Astrocyte (in vitro differentiated cells and primary cell): ENCODE data around the gene DAB2. TPM values are rescaled to one million over a fixed set of nuclear protein-coding genes. Genes with fewer than 3 reads are reported as not detected.

ENCODE experiments used
- DNase-seq: peaks from one replicate; pipeline ENCODE4 v3.0.0-alpha.2; 2010; ENCODE audit warnings: low read depth
- FAIRE-seq: peaks from 2 replicates; lab custom pipeline; 2011; peaks lifted over from hg19 to GRCh38; lab: Jason Lieb, UNC
- H2AFZ ChIP-seq: 2 replicates; pipeline ENCODE4 v1.6.0; 2012; ENCODE audit warnings: low read depth, low read length, inconsistent platforms
- H3K27ac ChIP-seq: 2 replicates; pipeline ENCODE4 v1.5.1; 2011; ENCODE audit warnings: low read depth, low read length, inconsistent platforms
- H3K27me3 ChIP-seq: 2 replicates; pipeline ENCODE4 v1.6.0; 2011; ENCODE audit warnings: low read length, inconsistent platforms; ENCODE audit not compliant: insufficient read depth
- H3K36me3 ChIP-seq: 2 replicates; pipeline ENCODE4 v1.5.1; 2011; ENCODE audit warnings: low read length, inconsistent platforms; ENCODE audit not compliant: insufficient read depth
- H3K4me1 ChIP-seq: 2 replicates; pipeline ENCODE4 v1.5.1; 2011; ENCODE audit warnings: low read length, inconsistent platforms; ENCODE audit not compliant: insufficient read depth
- H3K4me2 ChIP-seq: 2 replicates; pipeline ENCODE4 v1.6.0; 2012; ENCODE audit warnings: low read length, inconsistent platforms
- H3K4me3 ChIP-seq: 2 replicates; pipeline ENCODE4 v1.5.1; 2011; ENCODE audit warnings: low read depth, mild to moderate bottlenecking, low read length, inconsistent platforms; ENCODE audit not compliant: insufficient read depth
- H3K79me2 ChIP-seq: 2 replicates; pipeline ENCODE4 v1.6.0; 2012; ENCODE audit warnings: mild to moderate bottlenecking, low read length, inconsistent platforms; ENCODE audit not compliant: insufficient read depth
- H3K9ac ChIP-seq: 2 replicates; pipeline ENCODE4 v1.6.0; 2012; ENCODE audit warnings: mild to moderate bottlenecking, low read length, inconsistent platforms
- H3K9me3 ChIP-seq: 2 replicates; pipeline ENCODE4 v1.5.1; 2012; ENCODE audit warnings: low read depth, mild to moderate bottlenecking, low read length, inconsistent platforms; ENCODE audit not compliant: insufficient read depth
- H4K20me1 ChIP-seq: 2 replicates; pipeline ENCODE4 v1.6.0; 2012; ENCODE audit warnings: low read length, inconsistent platforms; ENCODE audit not compliant: insufficient read depth
- H3K27ac Mint-ChIP-seq: one replicate; pipeline ENCODE4 v1.8.0; 2021; ENCODE audit warnings: mild to moderate bottlenecking, mixed read lengths; ENCODE audit not compliant: unreplicated experiment
- H3K27me3 Mint-ChIP-seq: one replicate; pipeline ENCODE4 v1.8.0; 2021; ENCODE audit warnings: low read depth, mixed read lengths; ENCODE audit not compliant: unreplicated experiment
- H3K36me3 Mint-ChIP-seq: one replicate; pipeline ENCODE4 v1.8.0; 2021; ENCODE audit warnings: low read depth, mixed read lengths; ENCODE audit not compliant: unreplicated experiment
- H3K4me1 Mint-ChIP-seq: one replicate; pipeline ENCODE4 v1.8.0; 2021; ENCODE audit warnings: low read depth, mixed read lengths; ENCODE audit not compliant: unreplicated experiment
- H3K4me3 Mint-ChIP-seq: one replicate; pipeline ENCODE4 v1.8.0; 2021; ENCODE audit warnings: mild to moderate bottlenecking, moderate library complexity, mixed read lengths; ENCODE audit not compliant: unreplicated experiment
- H3K9me3 Mint-ChIP-seq: one replicate; pipeline ENCODE4 v1.8.0; 2021; ENCODE audit warnings: mild to moderate bottlenecking, mixed read lengths; ENCODE audit not compliant: unreplicated experiment
- EZH2 ChIP-seq: IDR thresholded peaks from 2 replicates; pipeline ENCODE4 v1.6.1; 2012; ENCODE audit warnings: mild to moderate bottlenecking, low read length, inconsistent platforms; ENCODE audit not compliant: insufficient read depth
- total RNA-seq: library from RNA; stranded (reverse); gene quantifications from 2 replicates; pipeline ENCODE4 v1.2.1, GENCODE V29; 2021
- TF ChIP-seq, protein P1 (sequence below): IDR thresholded peaks from 2 replicates; pipeline ENCODE4 v1.5.1; 2011; ENCODE audit warnings: low read depth, mild to moderate bottlenecking, inconsistent platforms, low read length, moderate library complexity; ENCODE audit not compliant: insufficient read depth

The DAB2 gene
- total RNA-seq, 1 donor from 2014 or later, result 84.5 TPM

DNA sequence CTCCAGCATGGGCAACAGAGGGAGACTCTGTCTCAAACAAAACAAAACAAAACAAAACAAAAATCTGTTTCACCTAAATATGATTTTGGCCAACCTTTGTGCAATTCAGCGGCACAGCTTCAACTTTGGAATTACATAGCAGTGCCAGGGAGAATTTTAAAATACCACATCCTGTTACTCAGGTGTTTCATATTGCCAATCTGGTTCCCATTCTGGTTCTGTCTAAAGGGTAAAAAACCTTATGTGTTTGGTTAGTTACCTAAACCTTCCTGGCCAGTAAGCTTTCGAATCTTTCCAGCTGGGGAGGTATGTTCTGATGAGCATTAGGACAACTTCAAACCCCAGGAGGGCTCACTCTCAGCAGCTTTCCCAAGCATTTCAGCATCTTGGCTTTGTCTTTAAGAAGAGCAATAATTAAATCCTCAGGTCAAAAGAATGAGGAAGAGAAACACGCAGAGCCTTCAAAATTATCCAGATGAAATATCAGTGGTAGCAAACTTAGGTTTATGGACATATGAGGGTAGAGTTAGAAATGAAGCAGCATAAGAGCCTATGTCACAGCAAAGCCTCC is 2.7 kb downstream of the DAB2 start:
- Histone ChIP-seq H3K9ac (peak overlapping the region; percentile 100), H3K4me2 (peak overlapping the region; percentile 90), H3K27ac (peak overlapping the region; percentile 95), H3K4me3 (peak overlapping the region; percentile 89), H3K4me1 (peaks cover 39% of the 10 kb centered on the region), H3K79me2 (peaks cover 79% of the 10 kb centered on the region), H4K20me1 (peaks cover 64% of the 10 kb centered on the region), H3K27me3 (no peaks in the 10 kb centered on the region), H3K9me3 (no peaks in the 10 kb centered on the region), H2AFZ (no peak overlapping the region), H3K36me3 (peaks cover 7% of the 10 kb centered on the region)
- peaks cover 6% of the 10 kb centered on the region for H3K36me3 Mint-ChIP-seq
- no peaks in the 10 kb centered on the region for H3K9me3 Mint-ChIP-seq
- TF ChIP-seq, protein P1, sequence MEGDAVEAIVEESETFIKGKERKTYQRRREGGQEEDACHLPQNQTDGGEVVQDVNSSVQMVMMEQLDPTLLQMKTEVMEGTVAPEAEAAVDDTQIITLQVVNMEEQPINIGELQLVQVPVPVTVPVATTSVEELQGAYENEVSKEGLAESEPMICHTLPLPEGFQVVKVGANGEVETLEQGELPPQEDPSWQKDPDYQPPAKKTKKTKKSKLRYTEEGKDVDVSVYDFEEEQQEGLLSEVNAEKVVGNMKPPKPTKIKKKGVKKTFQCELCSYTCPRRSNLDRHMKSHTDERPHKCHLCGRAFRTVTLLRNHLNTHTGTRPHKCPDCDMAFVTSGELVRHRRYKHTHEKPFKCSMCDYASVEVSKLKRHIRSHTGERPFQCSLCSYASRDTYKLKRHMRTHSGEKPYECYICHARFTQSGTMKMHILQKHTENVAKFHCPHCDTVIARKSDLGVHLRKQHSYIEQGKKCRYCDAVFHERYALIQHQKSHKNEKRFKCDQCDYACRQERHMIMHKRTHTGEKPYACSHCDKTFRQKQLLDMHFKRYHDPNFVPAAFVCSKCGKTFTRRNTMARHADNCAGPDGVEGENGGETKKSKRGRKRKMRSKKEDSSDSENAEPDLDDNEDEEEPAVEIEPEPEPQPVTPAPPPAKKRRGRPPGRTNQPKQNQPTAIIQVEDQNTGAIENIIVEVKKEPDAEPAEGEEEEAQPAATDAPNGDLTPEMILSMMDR, result no peak
- no peak for TF ChIP-seq EZH2
- H3K27me3 Mint-ChIP-seq, result no peaks in the 10 kb centered on the region
- no peak for FAIRE-seq
- peak overlapping the region; percentile 96 for H3K4me3 Mint-ChIP-seq
- no peak overlapping the region for H3K27ac Mint-ChIP-seq
- no peak for DNase-seq
- peaks cover 45% of the 10 kb centered on the region for H3K4me1 Mint-ChIP-seq

DNA sequence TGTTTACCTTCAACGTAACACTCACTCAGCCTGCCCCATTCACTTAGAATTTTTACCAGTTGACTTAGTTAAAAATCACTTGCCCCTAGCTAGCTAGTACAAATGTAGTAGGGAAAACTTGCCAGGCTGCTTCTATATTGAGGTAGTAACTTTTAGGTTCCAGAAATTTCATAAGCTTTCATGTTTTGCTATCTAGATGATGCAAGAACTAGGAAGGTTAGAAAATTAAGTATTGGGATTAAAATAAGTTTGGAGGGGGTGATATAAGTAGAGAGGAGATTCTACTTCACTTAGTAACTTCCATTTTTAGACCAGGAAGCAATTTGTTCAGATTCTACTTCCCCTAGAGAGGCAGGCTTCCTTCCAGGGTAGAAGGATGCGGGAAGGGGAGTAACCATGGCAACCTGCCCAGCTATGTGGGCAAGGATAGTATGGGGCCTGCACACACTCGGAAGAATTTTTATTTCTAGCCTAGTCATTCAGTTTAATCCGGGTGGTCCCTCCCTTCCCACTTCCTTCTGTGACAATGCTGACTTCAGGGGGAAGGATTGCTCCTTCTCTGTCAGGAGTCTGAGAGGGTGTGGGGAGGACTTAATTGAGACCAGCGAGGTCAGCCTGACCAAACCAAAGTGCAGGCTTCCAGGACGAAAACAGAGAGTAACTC is 4.2 kb downstream of the DAB2 start:
- Histone ChIP-seq H3K9me3 (no peaks in the 10 kb centered on the region), H3K9ac (peak overlapping the region; percentile 100), H3K4me3 (peak overlapping the region; percentile 30), H3K79me2 (peaks cover 94% of the 10 kb centered on the region), H4K20me1 (peaks cover 78% of the 10 kb centered on the region), H3K36me3 (peaks cover 11% of the 10 kb centered on the region), H3K4me2 (peak overlapping the region; percentile 90), H3K27ac (peak overlapping the region; percentile 69), H2AFZ (no peak overlapping the region), H3K27me3 (no peaks in the 10 kb centered on the region), H3K4me1 (peaks cover 25% of the 10 kb centered on the region)
- H3K27ac Mint-ChIP-seq, result peak overlapping the region; percentile 47
- H3K4me1 Mint-ChIP-seq, result peaks cover 32% of the 10 kb centered on the region
- peak; percentile 41 for FAIRE-seq
- no peaks in the 10 kb centered on the region for H3K27me3 Mint-ChIP-seq
- DNase-seq, result peak; percentile 79
- peaks cover 9% of the 10 kb centered on the region for H3K36me3 Mint-ChIP-seq
- H3K9me3 Mint-ChIP-seq, result no peaks in the 10 kb centered on the region
- TF ChIP-seq EZH2, result no peak
- TF ChIP-seq, protein P1, result no peak
- H3K4me3 Mint-ChIP-seq, result no peak overlapping the region

DNA sequence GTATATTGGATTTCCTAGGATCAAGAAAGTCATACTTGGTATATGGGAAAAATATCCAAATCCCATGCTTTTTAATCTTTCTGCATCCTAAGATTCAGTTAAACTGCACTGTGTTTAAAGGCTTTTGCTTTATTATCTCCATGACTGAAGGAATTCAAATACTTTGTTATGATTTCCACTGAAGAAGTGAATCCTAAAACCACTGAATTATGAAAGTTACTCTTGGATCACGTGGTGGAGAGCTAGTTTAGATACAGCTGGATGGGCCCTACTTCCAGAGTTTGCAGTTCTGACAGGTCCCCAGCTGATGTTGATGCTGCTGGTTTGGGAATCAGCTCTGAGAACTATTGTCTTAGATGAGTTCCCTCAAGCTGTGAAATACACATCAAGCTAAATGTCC is 5.0 kb downstream of the DAB2 start:
- peaks cover 21% of the 10 kb centered on the region for H3K4me1 ChIP-seq
- TF ChIP-seq, protein P1, result no peak
- TF ChIP-seq EZH2, result no peak
- H3K36me3 ChIP-seq, result peaks cover 11% of the 10 kb centered on the region
- no peak overlapping the region for H3K4me2 ChIP-seq
- no peak overlapping the region for H2AFZ ChIP-seq
- H3K79me2 ChIP-seq, result peaks cover 99% of the 10 kb centered on the region
- H3K9ac ChIP-seq, result no peak overlapping the region
- no peaks in the 10 kb centered on the region for H3K9me3 Mint-ChIP-seq
- no peak overlapping the region for H3K4me3 Mint-ChIP-seq
- H4K20me1 ChIP-seq, result peaks cover 84% of the 10 kb centered on the region
- no peak for FAIRE-seq
- peaks cover 32% of the 10 kb centered on the region for H3K4me1 Mint-ChIP-seq
- H3K9me3 ChIP-seq, result no peaks in the 10 kb centered on the region
- no peaks in the 10 kb centered on the region for H3K27me3 Mint-ChIP-seq
- no peak overlapping the region for H3K27ac Mint-ChIP-seq
- H3K27me3 ChIP-seq, result no peaks in the 10 kb centered on the region
- DNase-seq, result no peak
- no peak overlapping the region for H3K27ac ChIP-seq
- peaks cover 9% of the 10 kb centered on the region for H3K36me3 Mint-ChIP-seq
- no peak overlapping the region for H3K4me3 ChIP-seq
